HG03159 (cell line): ENCODE results near the gene KLHL14.

Experiments used
- ATAC-seq: cut with Tn5 transposase; IDR thresholded peaks from one replicate; pipeline ENCODE4 v1.9.1; 2021; ENCODE audit warnings: mild to moderate bottlenecking, moderate library complexity; ENCODE audit not compliant: unreplicated experiment

KLHL14 gene

DNA sequence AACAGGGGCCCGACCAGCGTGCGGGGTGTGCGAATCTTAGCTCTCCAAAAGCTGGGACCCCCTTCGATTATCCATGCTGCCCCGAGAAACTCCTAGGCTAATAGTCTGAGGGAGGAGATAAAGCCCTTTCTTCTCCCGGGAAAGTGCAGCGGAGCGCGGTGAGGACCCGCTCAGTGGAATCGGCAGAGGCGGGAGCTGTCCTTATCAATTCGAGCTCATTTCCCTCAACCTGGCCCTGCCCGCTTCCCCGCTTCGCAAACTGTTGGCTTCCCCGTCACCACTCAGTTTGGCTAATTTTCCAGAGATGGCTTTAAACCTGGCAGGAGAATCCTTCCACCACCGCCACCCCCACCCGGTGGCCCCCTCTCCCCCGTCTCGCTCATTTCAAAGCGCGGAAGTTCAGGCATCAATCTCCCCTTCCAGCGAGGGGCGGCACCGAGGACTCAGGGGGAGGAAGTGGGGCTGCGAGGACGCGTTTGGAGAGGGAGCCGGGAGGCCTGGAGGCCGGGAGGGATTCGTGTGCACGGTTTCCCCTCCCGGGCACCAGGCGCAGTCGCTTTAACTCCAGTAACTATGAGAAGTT is 1.6 kb downstream of the KLHL14 start:
- no peak for ATAC-seq

DNA sequence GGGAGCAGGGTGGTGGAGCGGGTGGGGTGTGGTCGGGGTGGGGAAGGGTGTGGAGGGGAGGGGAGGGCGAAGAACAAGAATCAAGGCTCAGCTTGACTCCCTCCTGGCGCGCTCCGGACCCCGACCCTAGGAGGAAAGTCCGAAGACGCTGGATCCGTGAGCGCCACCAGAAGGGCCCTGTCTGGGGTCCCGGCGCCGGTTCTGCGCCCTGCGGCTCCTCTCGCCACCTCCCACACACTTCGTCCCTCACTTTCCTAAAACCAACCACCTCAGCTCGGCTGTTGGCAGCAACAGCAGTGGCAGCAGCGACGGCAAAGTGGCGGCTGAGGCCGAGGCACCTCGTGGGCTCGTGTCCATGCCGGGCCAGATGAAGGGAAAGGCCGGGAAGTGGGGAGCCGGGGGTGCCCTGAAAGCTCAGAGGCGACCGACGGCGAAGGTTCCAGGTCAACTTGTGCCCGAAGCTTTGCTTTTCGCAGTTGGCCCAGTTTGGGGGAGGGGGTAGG is 2.1 kb downstream of the KLHL14 start:
- ATAC-seq: no peak

DNA sequence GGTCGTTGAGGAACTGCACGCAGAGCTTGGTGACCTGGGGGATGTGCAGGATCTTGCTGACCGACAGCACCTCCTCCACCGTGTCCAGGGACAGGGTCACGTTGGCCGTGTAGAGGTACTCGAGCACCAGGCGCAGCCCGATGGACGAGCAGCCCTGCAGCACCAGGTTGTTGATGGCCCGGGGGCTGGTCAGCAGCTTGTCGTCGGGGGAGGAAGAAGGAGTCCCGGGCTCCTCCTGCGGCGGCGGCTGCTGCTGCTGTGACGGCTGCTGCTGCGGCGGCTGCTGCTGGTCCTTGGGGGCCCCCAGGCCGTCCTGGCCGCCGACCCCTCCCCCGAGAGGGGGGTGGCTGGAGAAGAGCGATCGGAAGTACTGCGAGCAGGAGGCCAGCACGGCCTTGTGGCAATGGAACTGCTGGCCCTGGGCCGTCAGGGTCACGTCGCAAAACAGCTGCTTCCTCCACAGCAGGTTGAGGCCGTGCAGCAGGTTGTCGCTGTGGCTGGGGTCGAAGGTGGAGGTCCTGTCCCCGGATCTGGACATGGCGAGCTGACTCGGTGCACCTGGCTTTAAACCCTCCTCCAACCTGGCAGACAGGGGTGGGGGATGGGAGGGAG is 2.7 kb downstream of the KLHL14 start:
- no peak for ATAC-seq

DNA sequence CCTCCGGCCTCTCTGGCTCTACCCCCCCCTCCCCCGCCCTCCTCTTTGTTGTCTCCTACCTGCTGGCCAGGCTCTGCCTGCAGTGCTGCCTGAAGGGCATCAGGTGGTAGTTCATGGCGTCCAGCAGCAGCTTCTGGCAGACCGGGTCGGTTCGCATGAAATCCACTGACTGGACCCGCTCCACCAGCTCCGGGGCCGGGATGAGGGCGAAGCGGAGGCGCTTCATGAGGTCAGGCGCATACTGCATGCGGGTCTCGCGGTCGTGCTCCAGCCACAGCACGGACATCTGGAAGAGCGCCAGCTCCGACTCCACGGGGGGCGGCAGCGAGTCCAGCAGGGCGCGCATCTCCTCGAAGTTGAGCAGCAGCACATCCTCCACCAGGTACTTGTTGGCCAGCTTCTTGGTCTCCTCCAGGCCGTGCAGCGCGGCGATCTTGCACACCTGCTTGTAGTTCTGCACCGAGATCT is 3.2 kb downstream of the KLHL14 start:
- ATAC-seq: no peak

DNA sequence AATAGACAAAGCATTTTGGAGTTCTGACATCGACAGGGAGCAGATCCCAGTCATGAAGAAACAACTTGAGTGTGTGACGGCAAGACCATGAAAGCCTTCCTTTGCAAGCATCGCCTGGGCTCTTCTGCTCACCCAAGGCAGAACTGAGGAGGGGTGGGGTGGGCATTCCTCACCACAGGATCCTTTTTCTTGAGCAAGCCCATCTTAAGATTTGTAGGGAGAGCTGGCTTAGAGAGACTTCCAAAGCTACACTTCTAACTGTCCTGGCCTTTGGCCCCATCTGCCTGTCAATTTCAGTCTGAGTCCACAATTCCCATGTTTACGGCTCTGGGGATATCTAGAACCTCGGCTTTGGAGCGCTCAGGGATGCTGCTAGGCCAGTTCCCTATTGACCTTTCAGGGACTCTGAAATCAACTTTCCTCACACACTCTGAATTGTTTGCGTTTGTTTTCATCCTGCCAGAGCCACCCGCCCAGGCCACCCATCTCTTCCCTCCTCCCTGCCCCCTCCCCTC is 3.7 kb downstream of the KLHL14 start:
- no peak for ATAC-seq

DNA sequence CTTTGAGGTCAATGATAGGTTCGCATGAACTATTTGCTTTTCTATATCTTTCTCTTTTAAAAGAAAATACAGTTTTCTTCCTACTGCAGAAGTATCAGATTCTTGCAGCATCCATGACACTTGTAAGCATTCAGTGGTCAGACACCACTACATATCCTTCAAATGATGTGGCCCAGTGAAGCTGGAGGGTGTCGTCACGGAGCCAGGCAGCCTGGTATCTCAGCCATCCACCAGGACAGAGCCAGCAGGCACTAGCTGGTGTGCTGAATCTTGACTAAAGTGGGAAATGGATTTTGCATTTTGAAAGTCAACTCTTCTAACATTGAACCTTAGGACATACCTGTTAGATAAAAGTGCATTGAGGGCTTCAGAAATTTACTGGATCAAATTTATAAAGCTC is 5.4 kb downstream of the KLHL14 start:
- no peak for ATAC-seq

DNA sequence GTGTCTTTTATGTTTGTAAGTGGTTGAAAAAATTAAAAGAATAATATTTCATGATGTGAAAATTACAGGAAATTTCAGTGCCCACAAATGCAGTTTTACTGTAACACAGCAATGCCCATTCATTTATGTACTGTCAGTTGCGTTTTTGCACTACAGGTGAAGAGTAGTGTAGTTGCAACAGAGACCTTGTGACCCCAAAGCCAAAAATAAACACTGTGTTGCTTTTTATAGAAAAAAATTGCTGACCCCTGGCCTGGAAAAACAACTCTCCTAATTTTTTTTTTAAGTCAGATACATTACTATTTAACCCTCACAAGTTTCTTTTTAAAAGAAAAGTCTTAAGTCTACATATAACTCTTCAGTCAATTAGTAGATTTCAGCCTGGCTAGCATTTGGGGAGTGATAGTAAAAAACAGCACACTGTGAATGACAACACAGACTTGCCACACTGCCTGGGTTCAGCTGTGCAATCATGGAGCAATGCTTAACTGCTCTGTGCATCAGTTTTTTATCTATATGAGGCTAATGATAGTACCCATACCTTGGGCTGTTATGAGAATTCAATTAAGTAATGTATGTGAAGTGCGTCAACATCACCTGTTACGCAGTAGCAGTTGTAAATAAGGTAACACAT is 8.1 kb downstream of the KLHL14 start:
- no peak for ATAC-seq

DNA sequence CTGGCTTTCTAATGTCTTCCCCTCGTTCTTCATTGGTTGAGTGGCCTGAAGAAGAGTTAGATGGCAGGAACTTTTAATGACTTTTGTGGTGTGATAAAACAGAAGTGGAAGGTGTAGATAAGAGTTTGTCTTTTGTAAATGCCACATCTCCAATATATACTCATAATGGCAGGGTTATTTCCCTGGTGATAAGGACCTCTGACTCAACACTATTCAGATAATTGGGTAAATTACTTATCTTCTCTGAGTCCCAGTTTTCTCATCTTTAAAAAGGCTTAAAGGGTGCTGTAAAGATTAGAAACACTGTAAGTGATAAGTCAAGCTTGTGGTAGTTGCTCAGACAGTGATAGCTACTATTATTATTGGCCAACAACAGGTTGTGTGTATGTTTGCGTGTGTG is 9.5 kb downstream of the KLHL14 start:
- ATAC-seq: no peak

DNA sequence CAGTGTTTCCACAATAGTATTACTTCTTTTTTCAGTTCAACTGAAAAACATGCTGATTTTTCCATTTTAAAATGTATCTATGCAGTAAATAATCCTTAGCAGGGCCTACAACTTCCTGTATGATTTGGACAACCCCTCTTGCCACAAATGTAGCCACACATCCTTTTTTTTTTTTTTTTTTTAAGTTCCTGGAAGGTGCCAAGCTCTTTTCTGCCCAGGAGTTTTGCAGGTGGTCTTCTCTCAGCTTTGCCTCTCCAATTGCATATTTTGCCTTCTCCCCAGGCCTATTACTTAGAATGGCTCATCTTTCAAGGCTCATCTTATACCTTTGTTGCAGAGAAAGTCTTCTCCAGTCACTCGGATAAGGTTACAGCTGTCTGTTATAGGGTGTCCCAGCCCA is 11.6 kb downstream of the KLHL14 start:
- no peak for ATAC-seq

DNA sequence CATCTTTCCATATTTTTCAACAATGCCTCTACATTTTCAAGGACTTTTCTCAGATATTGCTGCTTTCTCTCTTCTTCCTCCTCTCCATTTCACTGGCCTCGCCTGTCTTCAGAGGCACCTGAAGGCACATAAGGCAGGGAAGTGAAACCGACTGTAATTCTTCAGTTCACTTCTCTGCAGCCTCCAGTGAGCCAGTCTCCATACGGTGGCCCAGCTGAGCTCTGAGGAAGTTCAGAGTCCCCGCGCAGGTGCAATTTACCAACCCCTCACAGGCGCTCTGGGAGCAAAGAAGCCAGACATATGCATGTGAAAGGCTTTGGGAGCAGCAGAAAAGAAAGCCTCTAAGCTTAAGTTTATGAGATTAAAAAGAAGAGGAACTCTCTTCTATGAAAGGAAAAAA is 12.4 kb downstream of the KLHL14 start:
- peak; percentile 99 for ATAC-seq

DNA sequence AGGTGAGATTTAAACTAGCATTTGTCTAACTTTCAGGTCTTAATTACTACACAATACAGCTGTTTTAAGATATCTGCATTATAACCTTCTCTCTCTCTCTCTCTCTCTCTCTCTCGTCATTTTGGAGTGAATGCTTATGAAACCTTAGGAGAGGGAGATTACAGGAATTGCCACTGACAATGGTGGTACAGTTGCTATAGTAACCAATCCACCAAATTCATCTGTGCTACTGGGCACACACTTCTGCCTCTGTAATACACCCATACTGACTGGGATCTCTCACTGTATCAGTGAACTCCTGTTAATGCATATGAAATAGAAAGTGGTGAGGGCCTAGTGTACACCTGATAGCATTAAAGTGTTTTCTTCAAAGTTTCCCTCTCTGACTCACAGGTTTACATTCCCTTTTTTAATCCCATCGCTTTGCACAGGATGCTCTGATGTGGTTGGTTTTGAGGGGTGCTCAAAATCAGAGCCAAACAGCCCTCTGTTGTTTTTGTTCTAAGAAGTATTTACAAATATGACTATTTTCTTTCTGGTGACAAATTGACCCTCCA is 13.1 kb downstream of the KLHL14 start:
- no peak for ATAC-seq

DNA sequence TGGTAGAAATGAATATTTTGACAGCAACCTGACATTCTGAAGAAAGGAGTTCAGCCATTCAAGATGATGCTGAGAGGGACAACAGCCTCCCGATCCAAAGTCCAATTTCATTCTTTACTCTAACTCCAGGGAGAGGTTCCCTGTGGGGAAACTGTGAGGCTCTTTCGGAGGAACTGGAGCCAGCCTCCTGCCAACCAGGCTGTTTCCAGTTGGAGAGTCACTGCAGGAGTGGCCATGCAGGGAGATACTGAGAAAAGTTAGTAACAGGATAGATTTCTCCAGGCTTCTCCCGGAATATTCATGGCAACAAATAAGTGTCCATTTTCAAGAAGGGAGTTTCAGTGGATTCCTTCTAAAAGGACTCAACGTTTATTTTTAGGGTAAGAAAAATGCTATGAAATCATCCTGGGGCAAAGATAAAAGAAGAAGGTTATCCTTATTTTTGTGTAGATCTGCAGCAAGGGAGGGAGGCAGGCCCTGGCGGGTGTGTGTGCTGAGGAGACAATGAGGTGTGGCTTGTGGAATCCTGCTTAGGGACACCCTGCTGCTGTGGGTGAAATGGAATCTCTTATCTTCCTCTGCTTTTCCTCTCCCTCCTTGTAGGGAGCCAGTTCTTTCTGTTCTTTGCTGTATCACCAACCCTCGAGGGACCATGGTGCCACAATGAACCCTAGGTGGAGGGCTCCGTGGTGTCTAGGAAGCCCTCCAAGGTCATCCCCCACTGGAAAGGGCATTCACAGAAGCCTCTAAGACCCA is 18.1 kb downstream of the KLHL14 start:
- ATAC-seq: no peak

DNA sequence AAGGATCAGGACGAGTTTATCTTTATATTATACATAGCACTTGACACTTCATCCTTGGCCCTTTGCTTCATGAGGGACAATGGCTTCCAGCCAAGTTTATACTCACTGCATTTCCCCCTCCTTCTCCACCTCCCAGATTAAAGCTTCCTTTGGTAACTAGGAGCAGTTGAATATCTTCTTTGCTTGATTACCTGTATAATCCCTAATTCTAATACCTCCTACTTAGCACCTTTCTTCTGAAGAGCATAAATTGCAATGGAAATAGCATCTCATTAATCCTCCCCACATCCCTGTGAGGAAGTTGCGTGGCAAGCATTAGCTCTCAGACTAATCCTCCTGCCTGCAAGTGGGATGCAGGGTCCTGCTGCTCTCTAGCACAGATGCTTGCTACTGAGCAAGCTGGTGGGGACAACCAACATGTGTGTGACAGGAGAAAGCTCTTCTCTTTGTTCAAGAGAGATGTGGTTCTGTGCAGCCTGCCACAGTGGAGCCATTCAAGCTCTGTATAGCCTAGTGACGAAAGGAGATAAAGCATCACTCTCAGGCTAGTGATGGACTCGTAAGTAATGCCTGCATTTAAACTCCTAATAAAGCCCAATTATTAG is 19.1 kb downstream of the KLHL14 start:
- no peak for ATAC-seq

DNA sequence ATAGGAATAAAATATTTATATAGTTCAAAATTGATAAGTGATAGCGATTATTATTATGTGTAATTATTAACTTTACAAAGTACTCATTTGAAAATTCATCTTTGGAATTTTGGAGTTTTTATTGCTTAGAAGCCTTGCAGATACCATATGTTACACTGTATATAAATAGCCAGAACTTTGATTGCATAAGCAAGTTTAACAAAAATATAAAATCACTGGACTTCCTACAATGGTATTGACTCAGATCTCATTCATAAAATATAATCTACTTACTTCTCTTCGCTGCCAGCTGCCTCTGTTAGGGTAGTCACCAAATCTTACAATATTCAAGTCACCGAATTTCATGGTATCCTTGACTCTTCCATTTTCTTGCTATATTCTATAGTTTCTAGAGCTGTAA is 22.5 kb downstream of the KLHL14 start:
- no peak for ATAC-seq

DNA sequence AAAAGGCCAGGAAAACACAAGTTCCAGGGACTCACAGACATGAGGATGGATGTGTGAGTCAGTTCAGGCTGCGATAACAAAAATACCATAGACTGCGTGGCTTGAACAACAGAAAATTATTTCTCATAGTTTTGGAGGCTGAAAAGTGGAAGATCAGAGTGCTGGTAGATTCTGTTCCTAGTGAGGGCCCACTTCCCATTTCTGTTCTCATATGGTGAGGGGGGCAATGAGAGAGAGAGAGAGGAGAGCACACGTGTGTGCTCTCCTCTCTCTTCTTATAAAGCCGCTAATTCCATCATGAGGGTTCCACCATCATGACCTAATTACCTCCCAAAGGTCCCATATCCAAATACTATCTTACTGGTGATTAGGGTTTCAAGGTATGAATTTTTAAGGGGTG is 23.0 kb downstream of the KLHL14 start:
- ATAC-seq: no peak

DNA sequence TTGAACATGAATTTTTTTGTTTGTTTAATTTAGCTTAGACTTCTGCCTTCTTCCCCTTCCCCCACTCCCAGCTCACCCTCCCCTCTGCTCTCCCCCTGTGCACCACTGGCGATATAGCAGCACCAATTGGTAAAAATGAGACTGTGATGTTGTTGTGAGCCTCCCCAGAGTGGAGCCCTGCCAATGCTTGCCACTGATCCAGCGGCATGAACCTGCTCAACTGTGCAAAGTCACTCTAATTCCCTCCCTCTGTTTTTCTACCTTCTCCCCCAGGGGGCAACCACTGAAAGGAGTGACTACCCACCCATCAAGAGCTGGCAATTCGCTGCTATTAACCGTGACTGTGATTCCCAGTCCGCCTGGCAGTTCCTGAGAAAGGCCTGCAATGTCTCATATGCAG is 30.2 kb downstream of the KLHL14 start:
- ATAC-seq: no peak

DNA sequence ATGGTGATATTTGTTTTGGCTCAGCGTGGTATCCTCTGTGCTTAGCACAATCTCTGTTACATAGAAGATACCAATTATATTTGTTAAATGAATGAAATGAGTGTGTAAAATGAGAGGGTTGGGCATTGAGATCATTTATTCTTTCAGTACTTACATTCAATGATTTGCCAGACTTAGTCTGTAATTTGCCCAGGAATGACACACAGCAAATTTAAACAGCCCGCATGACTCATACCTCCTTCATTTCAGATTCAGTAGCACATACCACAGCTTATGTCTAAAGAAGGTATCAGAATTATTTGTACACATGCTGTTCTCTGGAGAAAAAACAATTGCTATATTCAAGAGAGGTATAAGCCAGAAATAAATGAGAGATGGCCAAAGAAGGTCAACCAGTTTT is 37.0 kb downstream of the KLHL14 start:
- no peak for ATAC-seq

DNA sequence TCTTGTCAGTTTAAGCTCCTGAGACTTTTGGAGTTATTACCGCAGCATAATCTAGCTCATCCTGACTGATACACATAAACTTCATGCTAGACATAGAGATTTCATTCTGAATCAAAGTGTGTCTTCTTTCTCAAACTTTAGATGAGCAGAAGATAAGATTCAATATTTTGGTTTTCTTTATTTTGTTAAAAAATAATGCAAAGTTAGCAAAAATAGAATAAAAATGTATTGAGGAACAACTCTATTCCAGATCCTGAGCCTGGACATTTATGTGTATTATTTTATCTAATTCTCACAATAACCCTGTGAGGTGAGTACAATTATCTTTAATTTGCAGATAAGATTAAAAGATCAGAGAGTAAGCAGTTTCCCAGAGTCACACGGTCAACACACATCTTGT is 38.4 kb downstream of the KLHL14 start:
- no peak for ATAC-seq

DNA sequence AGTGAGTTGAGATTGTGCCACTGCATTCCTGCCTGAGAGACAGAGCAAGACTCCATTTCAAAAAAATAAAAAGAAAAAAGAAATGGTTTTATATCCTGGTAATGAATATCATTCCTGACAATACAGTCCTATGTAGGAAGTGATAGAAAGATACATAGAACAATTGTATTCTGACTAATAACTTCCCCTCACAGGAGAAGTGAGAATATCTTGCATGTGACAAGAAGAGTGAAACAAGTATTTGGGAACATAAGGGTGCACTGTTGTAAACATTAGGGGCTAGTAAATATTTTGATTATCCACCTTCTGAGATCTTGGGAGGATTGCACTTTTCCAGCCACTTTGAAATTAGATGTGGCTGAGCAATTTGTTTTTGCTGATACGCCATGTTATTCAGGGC is 40.7 kb downstream of the KLHL14 start:
- no peak for ATAC-seq

DNA sequence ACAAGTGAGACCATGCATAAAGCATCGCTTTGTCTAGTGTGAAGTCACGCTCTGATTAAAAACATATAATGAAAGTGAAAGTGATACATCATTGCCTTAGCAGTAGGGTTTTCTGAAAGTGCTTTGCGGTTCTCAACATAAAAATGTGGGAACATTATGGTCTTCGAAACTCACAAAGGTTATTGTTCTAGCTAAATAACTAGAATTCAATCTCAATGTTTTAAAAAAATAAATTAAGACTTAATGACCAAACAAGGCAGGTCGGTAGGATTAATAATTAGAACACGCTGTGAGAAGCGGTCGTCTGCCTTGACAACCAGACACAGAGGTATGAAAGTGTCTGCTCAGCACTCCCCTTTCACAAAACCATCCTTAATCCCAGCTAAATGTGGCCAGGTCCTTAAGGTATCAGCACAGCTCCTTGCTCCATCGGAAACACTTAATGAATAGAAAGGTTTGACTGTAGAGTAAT is 42.2 kb downstream of the KLHL14 start:
- peak; percentile 98 for ATAC-seq

DNA sequence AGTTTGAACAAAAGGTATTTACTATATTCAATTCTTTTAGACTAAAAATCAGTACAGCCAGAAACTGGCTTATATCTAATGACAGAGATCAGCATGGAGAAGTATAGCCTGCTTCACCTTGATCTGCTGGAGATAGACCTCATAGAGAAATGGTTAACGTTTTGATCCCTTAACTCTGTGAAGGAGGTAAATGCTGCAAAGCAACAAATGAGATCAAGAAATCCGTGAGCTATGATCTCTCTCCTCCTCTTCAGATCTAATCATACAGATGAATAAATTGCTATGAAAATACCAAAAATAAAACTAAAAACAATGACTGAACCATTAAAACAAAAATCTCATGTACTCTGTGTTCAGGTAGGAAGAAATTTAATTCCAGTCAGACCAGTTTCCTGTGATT is 42.8 kb downstream of the KLHL14 start:
- no peak for ATAC-seq
